Large intestine (tissue), 3 donors: Measurements from ENCODE around the gene MMP25. TPM values are rescaled to one million over a fixed set of nuclear protein-coding genes. Genes with fewer than 3 reads are reported as not detected.

Experiments
- DNase-seq, 2 donors: peaks; one replicate each; pipeline versions ENCODE4 v3.0.0 to v3.0.0-alpha.2; 2013
- H3K27ac ChIP-seq: one replicate; pipeline ENCODE4 v1.5.1; 2013; ENCODE audit warnings: low read length
- H3K27me3 ChIP-seq: 2 replicates; pipeline ENCODE4 v1.6.1; 2013; ENCODE audit warnings: low read length; ENCODE audit not compliant: control insufficient read depth, insufficient read depth
- H3K36me3 ChIP-seq: 2 replicates; pipeline ENCODE4 v1.6.1; 2013; ENCODE audit warnings: low read length; ENCODE audit not compliant: control insufficient read depth, insufficient read depth
- H3K4me1 ChIP-seq: one replicate; pipeline ENCODE4 v1.6.1; 2013; ENCODE audit warnings: low read length; ENCODE audit not compliant: control insufficient read depth, insufficient read depth
- H3K4me3 ChIP-seq: one replicate; pipeline ENCODE4 v1.5.1; 2013; ENCODE audit warnings: low read length
- H3K9me3 ChIP-seq: one replicate; pipeline ENCODE4 v1.6.1; 2013; ENCODE audit warnings: mild to moderate bottlenecking, low read depth, low read length, moderate library complexity; ENCODE audit not compliant: control insufficient read depth
- WGBS: methylation state at CpG from one replicate; pipeline ENCODE4 v1.1.5; 2013; ENCODE audit warnings: low lambda C conversion rate; ENCODE audit not compliant: insufficient coverage; 5-methylcytosine and 5-hydroxymethylcytosine counted together
- polyA plus RNA-seq: library from polyadenylated mRNA; unstranded; fragments of 120-200 nt; gene quantifications from one replicate; pipeline ENCODE4 v1.2.1, GENCODE V29; 2013

MMP25 gene
- polyA plus RNA-seq, 1 donor: 4.3 TPM

DNA sequence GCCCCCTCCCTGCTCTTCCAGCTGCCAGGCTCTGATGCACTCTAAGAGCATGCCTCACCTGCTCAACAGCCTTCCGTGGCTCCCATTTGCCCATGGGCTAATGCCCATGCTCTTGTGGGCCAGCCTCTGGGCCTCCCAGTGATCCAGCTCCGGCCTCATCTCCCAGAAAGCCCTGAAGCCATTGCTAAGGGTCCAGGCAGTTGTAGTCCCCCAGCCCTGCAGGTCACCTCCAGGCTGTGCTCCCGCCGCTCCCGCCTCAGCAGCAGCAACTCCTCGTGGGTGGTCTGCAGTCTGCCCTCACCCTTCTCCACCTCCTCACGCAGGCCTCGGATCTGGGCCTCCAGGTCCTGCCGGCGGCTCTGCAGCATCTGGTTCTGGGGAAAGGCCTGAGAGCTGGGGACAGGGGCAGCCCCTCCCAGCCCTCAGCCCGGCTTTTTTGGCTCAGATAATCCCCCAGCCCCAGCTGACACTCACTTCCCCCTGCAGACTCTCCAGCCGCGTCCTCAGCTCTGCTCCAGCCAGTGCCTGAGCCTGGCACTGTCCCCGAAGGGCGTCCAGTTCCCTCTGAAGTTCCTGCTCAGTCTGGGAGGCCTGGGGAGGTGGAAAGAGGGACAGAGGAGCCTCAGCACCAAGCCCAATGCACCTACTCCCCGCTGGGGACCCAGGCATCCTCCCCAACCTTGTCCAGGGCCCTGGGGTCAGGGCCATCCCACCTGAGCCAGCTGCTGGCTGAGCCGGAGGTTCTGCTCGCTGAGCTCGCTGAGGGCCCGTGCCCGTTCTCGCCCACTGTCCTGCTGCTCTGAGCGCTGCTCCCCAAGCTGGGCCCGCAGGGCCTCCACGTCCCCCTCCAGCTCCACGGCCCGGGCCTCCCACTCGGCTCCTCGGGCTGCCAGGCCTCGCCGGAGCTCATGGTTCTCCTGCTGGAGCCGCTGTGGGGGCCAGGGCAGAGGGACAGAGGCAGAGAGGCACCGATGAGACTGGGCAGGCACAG, 15.8 kb upstream of the MMP25 start:
- H3K27me3 ChIP-seq: peaks cover 40% of the 10 kb centered on the region
- DNase-seq: no peak

DNA sequence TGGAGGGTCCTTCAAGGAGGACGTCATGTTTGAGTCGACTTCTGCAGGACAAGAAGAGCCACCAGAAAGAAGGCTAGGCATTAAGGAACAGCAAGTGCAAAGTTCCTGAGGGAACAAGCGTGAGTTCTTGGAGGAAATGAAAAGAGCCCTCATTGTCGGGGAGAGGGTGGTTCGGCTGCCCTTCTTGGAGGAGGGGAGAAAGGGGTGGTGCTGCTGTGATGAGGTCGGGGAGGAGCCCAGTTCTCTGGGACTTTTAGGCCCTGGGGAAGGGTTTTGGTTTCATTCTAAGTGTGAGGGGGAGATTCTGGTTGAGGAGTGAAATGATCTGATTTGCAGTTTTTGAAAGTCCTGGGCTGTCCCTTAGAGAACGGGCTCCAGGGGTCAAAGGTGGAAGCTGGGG, 13.7 kb upstream of the MMP25 start:
- DNase-seq: peak in 1 of 2 donors; percentile 34
- WGBS: 20% methylated on average over 1 of the region's 7 CpGs
- Histone ChIP-seq H3K4me1 (peaks cover 15% of the 10 kb centered on the region), H3K4me3 (no peak overlapping the region), H3K27ac (no peak overlapping the region), H3K9me3 (peaks cover 3% of the 10 kb centered on the region), H3K36me3 (peaks cover 2% of the 10 kb centered on the region), H3K27me3 (peaks cover 60% of the 10 kb centered on the region)

More for the DNA sequence above, 15.8 kb upstream of the MMP25 start:
- no CpG with 5 or more reads among the region's 33 CpGs for WGBS
- Histone ChIP-seq H3K27ac (no peak overlapping the region), H3K4me3 (no peak overlapping the region), H3K9me3 (peaks cover 6% of the 10 kb centered on the region), H3K36me3 (peaks cover 23% of the 10 kb centered on the region), H3K4me1 (peaks cover 12% of the 10 kb centered on the region)

DNA sequence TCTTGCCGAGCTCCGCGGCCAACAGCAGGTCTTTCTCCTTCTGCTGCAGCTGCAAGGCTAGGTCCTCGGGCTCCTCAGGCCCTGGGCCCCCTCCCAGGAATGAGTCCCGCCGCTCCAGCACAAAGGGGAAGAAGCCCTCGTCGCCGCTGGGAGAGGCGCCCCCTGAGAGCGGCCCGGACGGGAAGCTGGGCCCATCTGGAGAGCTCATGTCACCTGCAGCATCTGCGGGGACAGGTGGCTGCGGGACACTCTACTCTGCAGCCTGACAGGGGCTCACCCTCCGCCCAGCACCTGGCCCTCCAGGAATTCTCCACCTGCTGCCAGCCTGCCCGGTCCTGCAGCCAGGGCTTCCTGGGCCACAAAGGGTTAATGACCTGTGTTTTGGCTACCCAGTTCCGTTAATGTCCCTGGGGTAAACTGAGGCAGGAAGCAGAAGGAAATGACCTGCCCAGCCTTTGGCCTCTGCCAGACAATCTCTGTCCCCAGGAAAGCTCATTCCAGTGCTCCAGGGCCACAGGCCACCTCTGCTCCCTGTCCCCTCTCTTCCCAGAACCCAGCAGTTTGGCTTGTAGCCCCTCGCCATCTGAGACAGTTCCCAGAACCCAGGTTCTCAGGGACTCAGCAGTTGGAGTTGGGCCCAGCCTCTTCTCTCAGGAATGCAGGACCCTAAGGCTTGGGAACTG, 10.9 kb upstream of the MMP25 start:
- DNase-seq: no peak
- Histone ChIP-seq H3K27ac (no peak overlapping the region), H3K4me1 (peaks cover 20% of the 10 kb centered on the region), H3K4me3 (peak overlapping the region; percentile 59), H3K36me3 (no peaks in the 10 kb centered on the region), H3K27me3 (peaks cover 47% of the 10 kb centered on the region), H3K9me3 (peaks cover 3% of the 10 kb centered on the region)
- no CpG with 5 or more reads among the region's 19 CpGs for WGBS

DNA sequence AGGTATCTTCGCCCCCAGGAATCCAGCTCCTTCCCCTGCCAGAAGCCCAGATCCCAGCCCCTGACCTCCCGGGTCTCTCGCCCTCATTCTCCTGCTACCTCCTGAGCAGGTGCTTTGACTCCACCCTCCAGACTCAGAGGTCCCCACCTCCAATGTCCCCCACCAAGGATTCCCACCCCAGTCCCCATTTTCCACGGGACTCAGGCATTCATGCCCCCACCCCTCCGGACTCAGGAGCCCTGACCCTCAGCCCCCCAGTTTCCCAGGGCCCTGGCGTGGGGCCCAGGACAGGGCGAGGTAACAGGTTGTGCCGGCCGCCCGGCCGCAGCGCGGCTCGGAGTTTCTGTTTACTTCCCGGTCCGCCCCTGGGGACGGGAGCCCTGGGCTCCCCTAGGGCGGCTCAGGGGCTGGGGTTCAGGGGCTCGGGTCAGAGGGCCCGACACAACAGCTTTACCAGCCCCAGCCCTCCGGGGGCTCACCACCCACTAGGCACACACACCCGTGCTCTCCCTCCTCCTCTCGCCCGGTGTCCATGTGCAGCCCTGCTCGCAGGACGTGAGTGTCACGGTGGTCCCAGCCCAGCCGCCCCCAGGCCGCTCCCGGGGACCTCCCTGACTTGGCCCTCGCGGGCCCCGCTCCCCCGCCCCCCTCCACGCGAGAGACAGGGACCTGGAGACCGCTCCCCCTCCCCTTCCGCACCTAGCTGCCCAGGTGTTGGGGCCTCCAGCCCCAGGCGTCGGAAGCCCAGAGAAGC, 10.2 kb upstream of the MMP25 start:
- peak in 1 of 2 donors; percentile 59 for DNase-seq
- H3K9me3 ChIP-seq: no peaks in the 10 kb centered on the region
- H3K27ac ChIP-seq: no peak overlapping the region
- H3K4me1 ChIP-seq: peaks cover 20% of the 10 kb centered on the region
- peaks cover 43% of the 10 kb centered on the region for H3K27me3 ChIP-seq
- H3K36me3 ChIP-seq: no peaks in the 10 kb centered on the region
- peak overlapping the region; percentile 59 for H3K4me3 ChIP-seq
- no CpG with 5 or more reads among the region's 40 CpGs for WGBS

DNA sequence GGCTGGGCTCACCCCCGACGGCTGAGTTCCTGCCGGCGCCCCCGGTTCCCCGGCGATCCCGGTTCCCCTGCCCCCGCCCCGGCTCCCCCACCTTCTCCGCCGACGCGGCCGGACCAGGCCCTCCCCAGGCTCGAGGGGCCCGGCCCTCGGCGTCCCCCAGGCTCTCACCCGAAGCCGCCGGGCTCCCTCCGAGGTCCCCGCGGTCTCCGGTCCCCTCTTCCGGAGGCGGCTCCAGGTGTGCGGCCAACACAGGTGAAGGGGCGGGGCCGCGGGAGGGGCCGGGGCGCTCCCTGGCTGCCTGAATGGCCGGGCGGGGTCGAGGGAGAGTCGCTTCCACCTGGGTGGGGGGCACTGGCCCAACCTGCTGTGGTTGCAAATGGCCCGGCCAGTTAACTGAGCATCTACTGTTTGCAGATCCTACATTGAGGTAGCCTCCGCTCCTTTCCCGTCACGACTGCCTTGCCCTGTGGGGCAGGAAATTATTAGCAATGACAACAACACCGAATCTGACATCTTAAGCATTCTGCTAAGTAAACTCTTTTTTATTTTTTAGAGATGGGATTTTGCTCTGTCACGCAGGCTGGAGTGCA, 9.5 kb upstream of the MMP25 start, which contains the start of gene BICDL2:
BICDL2 (minus strand) TSS at position 219 of the 590 bp plus-strand sequence. CDS start 1,448 bp downstream, outside the sequence.
- WGBS: no CpG with 5 or more reads among the region's 44 CpGs
- peak within 1 kb of the TSS; percentile 59 for H3K4me3 ChIP-seq
- H3K27ac ChIP-seq: no peak within 1 kb of the TSS
- no peaks in the 10 kb centered on the region for H3K9me3 ChIP-seq
- H3K4me1 ChIP-seq: peaks cover 20% of the 10 kb centered on the region
- H3K27me3 ChIP-seq: peaks cover 47% of the 10 kb centered on the region
- no peaks in the 10 kb centered on the region for H3K36me3 ChIP-seq
- peak in 1 of 2 donors; percentile 73 for DNase-seq

DNA sequence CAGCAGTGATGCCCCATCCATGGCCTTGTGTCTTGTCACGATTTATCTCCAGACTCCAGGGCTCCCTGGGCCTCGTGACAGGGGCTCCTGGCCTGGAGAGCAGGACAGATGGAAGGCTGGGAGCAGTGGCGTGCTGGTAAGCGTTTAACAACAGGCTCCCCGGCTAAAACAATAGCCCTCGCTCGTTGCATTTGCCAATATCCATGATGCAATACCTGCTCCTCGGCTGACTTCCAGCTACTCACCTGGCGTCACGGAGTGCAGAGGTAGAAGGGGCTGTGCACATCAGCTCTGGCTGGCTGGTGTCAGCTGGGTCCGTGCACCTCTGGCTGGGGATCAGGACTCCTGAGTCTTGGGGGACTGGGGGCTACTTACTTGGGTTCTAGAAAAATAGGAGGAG, 8.1 kb upstream of the MMP25 start:
- Histone ChIP-seq H3K4me3 (no peak overlapping the region), H3K27me3 (peaks cover 51% of the 10 kb centered on the region), H3K4me1 (peaks cover 18% of the 10 kb centered on the region), H3K27ac (no peak overlapping the region), H3K9me3 (no peaks in the 10 kb centered on the region), H3K36me3 (no peaks in the 10 kb centered on the region)
- WGBS: no CpG with 5 or more reads among the region's 11 CpGs
- DNase-seq: peak; percentile 65 to 82

DNA sequence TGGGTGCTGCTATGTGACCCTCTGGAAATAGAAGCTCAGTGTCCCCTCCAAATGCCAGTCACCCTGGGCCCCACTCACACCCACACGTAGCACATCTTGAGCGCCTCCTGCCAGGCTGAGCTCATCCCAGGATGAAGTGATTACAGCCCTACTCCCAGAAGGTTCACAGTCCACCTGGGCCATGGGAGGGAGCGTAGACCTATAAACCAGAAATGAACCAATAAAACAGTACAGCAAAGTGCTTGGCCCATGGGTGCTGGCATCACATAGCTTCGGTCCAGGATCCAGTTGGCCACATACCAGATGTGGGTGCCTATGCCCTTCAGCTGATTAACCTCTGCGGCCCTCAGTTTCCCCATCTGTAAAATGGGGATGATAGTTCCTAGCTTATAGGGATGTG, 7.5 kb upstream of the MMP25 start:
- Histone ChIP-seq H3K27ac (peak overlapping the region; percentile 21), H3K36me3 (no peaks in the 10 kb centered on the region), H3K4me3 (no peak overlapping the region), H3K4me1 (peaks cover 18% of the 10 kb centered on the region), H3K9me3 (no peaks in the 10 kb centered on the region), H3K27me3 (peaks cover 57% of the 10 kb centered on the region)
- DNase-seq: peak; percentile 68 to 80
- no CpG with 5 or more reads among the region's 5 CpGs for WGBS

DNA sequence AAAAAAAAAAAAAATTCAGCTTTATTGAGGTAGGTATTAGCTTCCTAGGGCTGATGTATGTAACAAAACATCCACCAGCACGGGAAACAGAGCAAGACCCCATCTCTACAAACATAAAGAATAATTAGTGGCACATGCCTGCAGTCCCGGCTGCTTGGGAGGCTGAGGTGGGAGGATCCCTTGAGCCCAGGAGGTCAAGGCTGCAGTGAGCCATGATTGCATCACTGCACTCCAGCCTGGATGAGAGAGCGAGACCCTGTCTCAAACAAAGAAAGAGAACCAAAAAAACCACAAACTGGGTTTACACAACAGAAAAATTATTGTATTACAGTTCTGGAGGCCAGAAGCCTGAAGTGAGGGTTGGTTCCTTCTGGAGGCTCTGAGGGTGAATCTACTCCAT, 4.0 kb upstream of the MMP25 start:
- H3K36me3 ChIP-seq: no peaks in the 10 kb centered on the region
- no peak for DNase-seq
- no CpG with 5 or more reads among the region's 3 CpGs for WGBS
- no peak overlapping the region for H3K27ac ChIP-seq
- H3K27me3 ChIP-seq: peaks cover 66% of the 10 kb centered on the region
- peaks cover 15% of the 10 kb centered on the region for H3K9me3 ChIP-seq
- peaks cover 25% of the 10 kb centered on the region for H3K4me1 ChIP-seq
- no peak overlapping the region for H3K4me3 ChIP-seq

DNA sequence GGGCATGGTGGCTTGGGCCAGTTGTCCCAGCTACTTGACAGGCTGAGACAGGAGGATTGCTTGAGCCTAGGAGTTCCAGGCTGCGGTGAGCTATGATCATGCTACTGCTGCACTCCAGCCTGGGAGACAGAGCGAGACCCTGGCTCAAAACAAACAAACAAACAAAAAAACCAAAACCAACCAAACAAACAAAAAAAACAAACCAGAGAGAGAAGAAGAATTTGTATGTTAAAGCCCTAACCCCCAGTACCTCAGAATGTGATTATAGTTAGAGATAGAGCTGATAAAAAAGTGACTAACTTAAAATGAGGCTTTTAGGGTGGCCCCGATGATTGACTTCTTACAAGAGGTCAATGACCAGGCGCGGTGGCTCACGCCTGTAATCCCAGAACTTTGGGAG, 1.7 kb upstream of the MMP25 start:
- H3K9me3 ChIP-seq: peaks cover 16% of the 10 kb centered on the region
- peaks cover 9% of the 10 kb centered on the region for H3K4me1 ChIP-seq
- no peaks in the 10 kb centered on the region for H3K36me3 ChIP-seq
- DNase-seq: no peak
- WGBS: 80% methylated on average over 1 of the region's 6 CpGs
- no peak overlapping the region for H3K4me3 ChIP-seq
- no peak overlapping the region for H3K27ac ChIP-seq
- peaks cover 83% of the 10 kb centered on the region for H3K27me3 ChIP-seq
